ENCODE measurements around the gene TNFRSF19. TPM values are rescaled to one million over a fixed set of nuclear protein-coding genes. Genes with fewer than 3 reads are reported as not detected.

TNFRSF19 gene
- total RNA-seq, 1 donor from 2014 or later, result 1.6 TPM

DNA sequence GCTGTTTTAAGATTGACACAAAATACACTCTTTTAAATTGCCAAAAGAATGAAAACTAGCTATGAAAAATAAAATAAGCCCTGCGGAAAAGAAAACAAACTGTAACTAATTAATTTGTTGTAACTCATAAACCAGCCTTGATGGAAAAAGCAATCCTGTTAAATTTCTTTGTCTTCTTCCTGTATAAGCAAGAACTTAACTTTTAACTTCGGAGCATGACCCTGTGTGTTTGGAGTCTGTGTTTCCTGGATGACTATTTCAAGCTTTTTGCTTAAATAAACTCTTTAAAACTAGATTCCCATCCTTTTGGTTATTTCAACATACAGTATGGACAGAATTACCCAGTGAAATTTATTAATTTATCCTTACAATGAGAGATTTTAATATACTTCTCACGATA, 122.6 kb downstream of the TNFRSF19 start:
- no peaks in the 10 kb centered on the region for H3K9me3 Mint-ChIP-seq (ENCODE audit: unreplicated experiment)
- H3K36me3 Mint-ChIP-seq (ENCODE audit: unreplicated experiment), result no peaks in the 10 kb centered on the region
- TF ChIP-seq, protein P1, sequence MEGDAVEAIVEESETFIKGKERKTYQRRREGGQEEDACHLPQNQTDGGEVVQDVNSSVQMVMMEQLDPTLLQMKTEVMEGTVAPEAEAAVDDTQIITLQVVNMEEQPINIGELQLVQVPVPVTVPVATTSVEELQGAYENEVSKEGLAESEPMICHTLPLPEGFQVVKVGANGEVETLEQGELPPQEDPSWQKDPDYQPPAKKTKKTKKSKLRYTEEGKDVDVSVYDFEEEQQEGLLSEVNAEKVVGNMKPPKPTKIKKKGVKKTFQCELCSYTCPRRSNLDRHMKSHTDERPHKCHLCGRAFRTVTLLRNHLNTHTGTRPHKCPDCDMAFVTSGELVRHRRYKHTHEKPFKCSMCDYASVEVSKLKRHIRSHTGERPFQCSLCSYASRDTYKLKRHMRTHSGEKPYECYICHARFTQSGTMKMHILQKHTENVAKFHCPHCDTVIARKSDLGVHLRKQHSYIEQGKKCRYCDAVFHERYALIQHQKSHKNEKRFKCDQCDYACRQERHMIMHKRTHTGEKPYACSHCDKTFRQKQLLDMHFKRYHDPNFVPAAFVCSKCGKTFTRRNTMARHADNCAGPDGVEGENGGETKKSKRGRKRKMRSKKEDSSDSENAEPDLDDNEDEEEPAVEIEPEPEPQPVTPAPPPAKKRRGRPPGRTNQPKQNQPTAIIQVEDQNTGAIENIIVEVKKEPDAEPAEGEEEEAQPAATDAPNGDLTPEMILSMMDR (IDR thresholded peaks at IDR 0.05), result no peak
- no peak for DNase-seq (ENCODE audit: extremely low spot score, unreplicated experiment)
- no peak overlapping the region for H3K27ac Mint-ChIP-seq (ENCODE audit: unreplicated experiment)
- no peaks in the 10 kb centered on the region for H3K27me3 Mint-ChIP-seq (ENCODE audit: unreplicated experiment)
- peaks cover 10% of the 10 kb centered on the region for H3K4me1 Mint-ChIP-seq (ENCODE audit: unreplicated experiment)
- no peak overlapping the region for H3K4me3 Mint-ChIP-seq (ENCODE audit: unreplicated experiment)

DNA sequence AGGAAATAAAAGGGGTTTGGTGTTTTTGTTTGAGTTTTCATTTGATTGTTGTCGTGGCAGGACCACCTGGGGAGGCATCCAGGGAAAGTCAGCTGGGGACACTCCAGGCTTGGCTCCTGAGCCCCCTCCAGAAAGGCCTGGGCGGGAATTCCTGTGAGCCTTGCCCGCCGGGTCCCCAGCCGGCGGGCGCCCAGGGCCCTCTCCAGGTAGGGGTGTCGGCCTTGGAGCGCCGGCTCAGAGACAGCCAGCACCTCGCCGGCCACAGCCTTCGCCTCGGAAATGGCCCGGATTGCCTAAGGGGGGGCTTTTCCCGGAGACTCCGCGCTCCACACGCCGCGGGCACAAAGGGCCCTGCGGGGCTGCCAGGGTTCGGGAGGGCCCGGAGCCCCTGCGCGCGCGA, 125.0 kb downstream of the TNFRSF19 start:
- TF ChIP-seq, protein P1 (IDR thresholded peaks at IDR 0.05), result no peak
- no peak overlapping the region for H3K4me3 Mint-ChIP-seq (ENCODE audit: unreplicated experiment)
- no peaks in the 10 kb centered on the region for H3K9me3 Mint-ChIP-seq (ENCODE audit: unreplicated experiment)

DNA sequence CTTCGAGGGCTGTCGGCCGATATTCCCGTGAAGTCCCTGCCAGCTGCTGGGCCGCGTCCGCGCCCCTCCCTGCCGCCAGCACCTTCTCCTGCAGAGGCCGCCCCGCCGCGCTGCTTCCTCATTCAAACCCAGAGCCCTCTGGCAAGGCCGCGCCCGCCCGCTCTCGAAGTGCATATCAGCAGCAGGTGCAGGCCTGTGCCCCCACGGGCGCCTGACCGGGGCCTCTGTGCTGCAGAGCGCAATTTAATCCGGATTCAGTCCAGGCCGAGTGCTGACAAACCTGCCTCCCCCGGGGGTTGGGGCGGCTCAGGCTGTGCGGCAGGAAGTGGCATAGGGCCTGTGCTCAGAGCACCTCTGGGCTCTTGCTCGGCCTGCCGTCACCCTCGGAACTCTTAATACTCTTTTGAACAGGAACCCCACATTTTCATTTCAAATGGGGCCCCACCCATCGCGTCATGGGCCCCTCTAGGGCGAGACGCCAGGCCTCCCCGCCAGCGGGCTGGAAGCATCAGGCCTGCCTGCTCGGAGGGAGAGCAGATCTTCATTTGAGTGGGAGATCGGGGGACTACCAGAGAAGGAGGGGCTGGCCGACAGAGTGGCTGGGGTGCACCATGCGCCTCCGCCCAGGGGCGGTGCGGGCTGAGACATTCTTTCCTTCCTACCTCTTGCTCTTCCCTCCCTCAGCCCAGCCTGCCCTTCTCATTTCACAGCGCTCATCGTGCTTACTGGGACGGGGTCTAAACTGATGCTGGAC, 125.7 kb downstream of the TNFRSF19 start:
- Mint-ChIP-seq H3K27ac (ENCODE audit: unreplicated experiment) (no peak overlapping the region), H3K27me3 (ENCODE audit: unreplicated experiment) (no peaks in the 10 kb centered on the region), H3K9me3 (ENCODE audit: unreplicated experiment) (no peaks in the 10 kb centered on the region), H3K4me1 (ENCODE audit: unreplicated experiment) (peaks cover 12% of the 10 kb centered on the region), H3K4me3 (ENCODE audit: unreplicated experiment) (no peak overlapping the region), H3K36me3 (ENCODE audit: unreplicated experiment) (no peaks in the 10 kb centered on the region)
- TF ChIP-seq, protein P1 (IDR thresholded peaks at IDR 0.05), result no peak
- no peak for DNase-seq (ENCODE audit: extremely low spot score, unreplicated experiment)

More for the DNA sequence above, 125.0 kb downstream of the TNFRSF19 start:
- Mint-ChIP-seq H3K4me1 (ENCODE audit: unreplicated experiment) (peaks cover 10% of the 10 kb centered on the region), H3K27me3 (ENCODE audit: unreplicated experiment) (no peaks in the 10 kb centered on the region), H3K36me3 (ENCODE audit: unreplicated experiment) (no peaks in the 10 kb centered on the region), H3K27ac (ENCODE audit: unreplicated experiment) (no peak overlapping the region)
- DNase-seq (ENCODE audit: extremely low spot score, unreplicated experiment), result no peak

DNA sequence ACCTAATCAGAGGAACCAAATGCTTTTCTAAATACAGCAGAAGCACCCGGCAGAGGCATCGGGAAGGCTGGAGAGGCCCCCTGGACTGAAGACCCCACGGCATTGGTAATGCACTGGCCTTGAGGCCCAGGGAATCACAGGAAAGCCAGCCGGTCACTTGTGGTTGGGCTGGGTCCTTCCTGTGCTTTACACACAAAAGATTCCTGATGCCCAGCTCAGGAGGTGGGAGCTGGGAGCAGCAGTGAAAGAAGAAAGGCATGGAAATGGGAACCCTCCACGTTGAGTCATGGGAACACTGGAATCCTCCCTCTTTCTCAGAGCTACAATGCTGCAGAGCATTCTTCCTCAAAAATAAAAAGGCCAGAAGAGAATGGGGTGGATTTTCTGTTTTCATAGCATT, 126.4 kb downstream of the TNFRSF19 start:
- no peaks in the 10 kb centered on the region for H3K27me3 Mint-ChIP-seq (ENCODE audit: unreplicated experiment)
- H3K4me3 Mint-ChIP-seq (ENCODE audit: unreplicated experiment), result no peak overlapping the region
- H3K36me3 Mint-ChIP-seq (ENCODE audit: unreplicated experiment), result no peaks in the 10 kb centered on the region
- peaks cover 19% of the 10 kb centered on the region for H3K4me1 Mint-ChIP-seq (ENCODE audit: unreplicated experiment)
- H3K9me3 Mint-ChIP-seq (ENCODE audit: unreplicated experiment), result no peaks in the 10 kb centered on the region
- no peak for DNase-seq (ENCODE audit: extremely low spot score, unreplicated experiment)
- TF ChIP-seq, protein P1 (IDR thresholded peaks at IDR 0.05), result no peak
- no peak overlapping the region for H3K27ac Mint-ChIP-seq (ENCODE audit: unreplicated experiment)

DNA sequence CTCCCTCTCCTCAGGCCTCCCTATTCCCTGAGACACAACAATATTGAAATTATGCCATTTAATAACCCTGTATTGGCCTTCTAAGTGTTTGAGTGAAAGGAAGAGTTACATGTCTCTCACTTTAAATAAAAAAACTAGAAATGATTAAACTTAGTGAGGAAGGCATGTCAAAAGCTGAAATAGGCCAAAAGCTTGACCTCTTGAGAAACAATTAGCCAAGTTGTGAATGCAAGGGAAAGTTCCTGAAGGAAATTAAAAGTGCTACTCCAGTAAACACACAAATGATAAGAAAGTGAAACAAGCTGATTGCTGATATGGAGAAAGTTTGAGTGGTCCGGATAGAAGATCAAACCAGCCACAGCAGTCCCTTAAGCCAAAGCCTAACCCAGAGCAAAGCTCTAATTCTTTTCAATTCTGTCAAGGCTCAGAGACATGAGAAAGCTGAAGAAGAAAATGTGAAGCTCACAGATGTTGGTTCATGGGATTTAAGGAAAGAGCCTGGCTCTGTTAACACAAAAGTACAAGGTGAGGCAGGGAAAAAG, 127.6 kb downstream of the TNFRSF19 start:
- H3K27me3 Mint-ChIP-seq (ENCODE audit: unreplicated experiment), result no peaks in the 10 kb centered on the region
- H3K4me3 Mint-ChIP-seq (ENCODE audit: unreplicated experiment), result no peak overlapping the region
- H3K36me3 Mint-ChIP-seq (ENCODE audit: unreplicated experiment), result no peaks in the 10 kb centered on the region
- H3K9me3 Mint-ChIP-seq (ENCODE audit: unreplicated experiment), result no peaks in the 10 kb centered on the region
- H3K4me1 Mint-ChIP-seq (ENCODE audit: unreplicated experiment), result peaks cover 26% of the 10 kb centered on the region
- DNase-seq (ENCODE audit: extremely low spot score, unreplicated experiment), result no peak
- H3K27ac Mint-ChIP-seq (ENCODE audit: unreplicated experiment), result no peak overlapping the region
- TF ChIP-seq, protein P1 (IDR thresholded peaks at IDR 0.05), result no peak
